HepG2 (cell line): ENCODE measurements around the gene OR9A4. TPM values are rescaled to one million over a fixed set of nuclear protein-coding genes. Genes with fewer than 3 reads are reported as not detected.
"Not testable (repeated sequence)": the region's sequence is repeated elsewhere in the genome, so short reads cannot be mapped to it uniquely, and the experiment has no call there.

Experiments used
- ATAC-seq: fragments of 200-7000 bp; cut with Tn5 transposase; 3 replicates; pipeline ENCODE4 v1.9.1; 2020; ENCODE audit warnings: mild to moderate bottlenecking, moderate library complexity
- BruUV-seq: library from RNA; stranded (reverse); fragments of 400-500 nt; replicated peaks from 2 replicates; lab custom pipeline; 2021; lab: Mats Ljungman, UMichigan
- CTCF ChIA-PET: fragments of 300-600 bp; formaldehyde crosslinking; extraction: SDS; loops from one replicate; lab custom pipeline; 2021; ENCODE audit warnings: low total read pairs, inconsistent platforms, low intra/inter-chr PET ratio; lab: Yijun Ruan, JAX
- POLR2A ChIA-PET: fragments of 350-600 bp; sonication (Branson Sonifier 250); formaldehyde crosslinking; loops from one replicate; lab custom pipeline; 2020; ENCODE audit warnings: antibody characterized with exemption, inconsistent platforms; lab: Yijun Ruan, JAX
- DNase-seq: peaks from one replicate; pipeline ENCODE4 v3.0.0-alpha.2; 2015; ENCODE audit warnings: low spot score
- FAIRE-seq: peaks from 3 replicates; lab custom pipeline; 2011; peaks lifted over from hg19 to GRCh38; lab: Jason Lieb, UNC
- H2AFZ ChIP-seq: one replicate; pipeline ENCODE4 v1.6.1; 2011; ENCODE audit warnings: low read length, inconsistent platforms
- H3K27ac ChIP-seq: fragments of 300-600 bp; 3 replicates; pipeline ENCODE4 v1.8.0; 2011; ENCODE audit warnings: mixed run types, mild to moderate bottlenecking, mixed read lengths, low read length, inconsistent platforms; ENCODE audit not compliant: insufficient read depth; ENCODE audit errors: extremely low read length
- H3K27me3 ChIP-seq, 2 experiments: fragments of 200-600 bp in 1 of 2; 2 replicates in 1 of 2; 3 replicates in 1 of 2; pipeline versions ENCODE4 v1.6.0 to v1.8.0; 2011; ENCODE audit warnings: low read length in 2 of 2, mild to moderate bottlenecking in 2 of 2, moderate library complexity in 2 of 2, inconsistent platforms in 1 of 2; ENCODE audit not compliant: insufficient read depth in 2 of 2, control insufficient read depth in 1 of 2
- H3K36me3 ChIP-seq, 2 experiments: fragments of 200-600 bp in 1 of 2; replicated peaks in 1 of 2; 2 replicates in 1 of 2; 3 replicates in 1 of 2; pipeline versions ENCODE4 v1.5.1 to v1.8.0; 2011; ENCODE audit warnings: low read length in 2 of 2, inconsistent platforms in 1 of 2; ENCODE audit not compliant: insufficient read depth in 2 of 2, control insufficient read depth in 1 of 2
- H3K4me1 ChIP-seq: 2 replicates; pipeline ENCODE4 v1.5.1; 2012; ENCODE audit warnings: low read length, inconsistent platforms; ENCODE audit not compliant: insufficient read depth
- H3K4me2 ChIP-seq: 2 replicates; pipeline ENCODE4 v1.6.0; 2011; ENCODE audit warnings: low read depth, low read length, inconsistent platforms
- H3K4me3 ChIP-seq, 3 experiments: fragments of 200-600 bp in 1 of 3; sonication (generic), shearing (Covaris generic) in 1 of 3; replicated peaks in 1 of 3; 2 replicates each; pipeline ENCODE4 v1.5.1; 2011 to 2016; ENCODE audit warnings: low read length in 3 of 3, inconsistent platforms in 2 of 3, low read depth in 2 of 3, mild to moderate bottlenecking in 2 of 3, control low read depth in 1 of 3, mixed read lengths in 1 of 3; ENCODE audit not compliant: insufficient read depth in 1 of 3
- H3K79me2 ChIP-seq: one replicate; pipeline ENCODE4 v1.6.1; 2011; ENCODE audit warnings: low read length, inconsistent platforms; ENCODE audit not compliant: insufficient read depth
- H3K9ac ChIP-seq: 2 replicates; pipeline ENCODE4 v1.6.0; 2011; ENCODE audit warnings: mild to moderate bottlenecking, low read depth, low read length, inconsistent platforms; ENCODE audit not compliant: insufficient read depth
- H3K9me3 ChIP-seq: 2 replicates; pipeline ENCODE4 v1.5.1; 2012; ENCODE audit warnings: mild to moderate bottlenecking, low read length
- H4K20me1 ChIP-seq: 2 replicates; pipeline ENCODE4 v1.6.0; 2011; ENCODE audit warnings: inconsistent platforms, mild to moderate bottlenecking, low read length, moderate library complexity; ENCODE audit not compliant: insufficient read depth
- ARID4A ChIP-seq: sonication (generic); formaldehyde crosslinking; IDR thresholded peaks from 2 replicates; pipeline ENCODE4 v1.5.0; 2020; ENCODE audit warnings: mild to moderate bottlenecking, missing genetic modification reagents, borderline replicate concordance
- ATF4 ChIP-seq, 2 experiments: fragments of 450-650 bp in 1 of 2; sonication (generic) in 1 of 2; formaldehyde crosslinking; IDR thresholded peaks; 2 replicates each; pipeline versions ENCODE4 v1.5.0 to v1.8.0; 2020 to 2022; ENCODE audit warnings: mild to moderate bottlenecking in 1 of 2, missing genetic modification reagents in 1 of 2
- MEIS2 ChIP-seq: sonication (generic); formaldehyde crosslinking; IDR thresholded peaks from 2 replicates; pipeline ENCODE4 v1.9.0; 2021; ENCODE audit warnings: mild to moderate bottlenecking, missing genetic modification reagents
- ZBED4 ChIP-seq: sonication (generic); formaldehyde crosslinking; IDR thresholded peaks from 2 replicates; pipeline ENCODE4 v1.4.0; 2020; ENCODE audit warnings: missing genetic modification reagents, borderline replicate concordance
- ZBTB7B ChIP-seq: sonication (generic); formaldehyde crosslinking; IDR thresholded peaks from 2 replicates; pipeline ENCODE4 v1.4.0; 2020; ENCODE audit warnings: missing genetic modification reagents
- ZNF276 ChIP-seq: sonication (generic); formaldehyde crosslinking; IDR thresholded peaks from 2 replicates; pipeline ENCODE4 v1.4.0; 2020; ENCODE audit warnings: mild to moderate bottlenecking, low read depth, missing genetic modification reagents
- ZNF780A ChIP-seq: sonication (generic); formaldehyde crosslinking; IDR thresholded peaks from 2 replicates; pipeline ENCODE4 v1.8.0; 2022; ENCODE audit warnings: mild to moderate bottlenecking, missing genetic modification reagents, moderate library complexity
- WGBS: methylation state at CpG from one replicate; pipeline ENCODE4 v1.1.6; 2017; ENCODE audit warnings: low lambda C conversion rate; 5-methylcytosine and 5-hydroxymethylcytosine counted together
- in situ Hi-C: cut with HindIII; loops from 2 replicates; pipeline ENCODE4 v1.10.0; 2017; ENCODE audit warnings: low pct_unique_long_range_greater_than_20kb; ENCODE audit not compliant: extremely low pct_ligation_motif_present
- intact Hi-C: fragments of 100-400 bp; cut with micrococcal nuclease; formaldehyde crosslinking; loops from one replicate; pipeline ENCODE4 v1.10.0; 2022; ENCODE audit not compliant: unreplicated experiment
- polyA plus RNA-seq, 8 experiments: library from polyadenylated mRNA; depleted of rRNA in 3 of 8; stranded (reverse) in 7 of 8; unstranded in 1 of 8; fragments of >200 nt; fragmentation: Illumina TruSeq in 4 of 8; extraction: Trizol in 4 of 8; gene quantifications; 2 replicates each; pipeline versions ENCODE4 v1.2.1 to v1.2.3, GENCODE V29; 2011 to 2016; ENCODE audit warnings: low read depth in 4 of 8, missing spikeins in 1 of 8, mixed read lengths in 1 of 8; ENCODE audit not compliant: insufficient read depth in 1 of 8
- total RNA-seq, 5 experiments: library from RNA; depleted of rRNA; stranded (reverse); fragments of >200 nt; fragmentation: Illumina TruSeq; extraction: Trizol; gene quantifications; 2 replicates each; pipeline ENCODE4 v1.2.3, GENCODE V29; 2016; ENCODE audit warnings: low read depth in 1 of 5

The OR9A4 gene
- total and polyA plus RNA-seq, 2 of the 13 experiments (the other 11 are each of a cell fraction or from before 2014, with no cell fraction given), result not detected

- FAIRE-seq (no peak), ATAC-seq (no peak), DNase-seq (no peak)
- in situ Hi-C loops (no loop called here), intact Hi-C loops (no loop called here)
- Histone ChIP-seq H2AFZ (no peak overlapping the region), H3K9ac (no peak overlapping the region), H3K9me3 (no peaks in the 10 kb centered on the region), H3K4me1 (no peaks in the 10 kb centered on the region), H3K4me2 (no peak overlapping the region), H3K27ac (no peak overlapping the region), H3K4me3 (no peak overlapping the region), H4K20me1 (no peaks in the 10 kb centered on the region), H3K79me2 (no peaks in the 10 kb centered on the region), H3K27me3 (no peaks in the 10 kb centered on the region), H3K36me3 (no peaks in the 10 kb centered on the region)
- ChIA-PET POLR2A (no interaction called here), CTCF (no interaction called here)
- no TSS peak for BruUV-seq
- TF ChIP-seq ARID4A, result no peak
- TF ChIP-seq ATF4 (CRISPR knock-in tag; IDR thresholded peaks at IDR 0.05), result no peak
- no peak for TF ChIP-seq ZNF276 (CRISPR knock-in tag)
- no peak for TF ChIP-seq ZNF780A
- TF ChIP-seq ZBTB7B, result no peak
- TF ChIP-seq MEIS2 (CRISPR knock-in tag), result no peak
- no peak for TF ChIP-seq ZBED4 (CRISPR knock-in tag)
- 28% methylated on average over 3 of the region's 3 CpGs for WGBS
These were observed 24.9 kb upstream of the OR9A4 start for GRCh38 chr7:141891336-141891735.

- H2AFZ ChIP-seq, H3K36me3 ChIP-seq, H3K4me3 ChIP-seq, H3K79me2 ChIP-seq, H3K4me1 ChIP-seq, FAIRE-seq, H3K27me3 ChIP-seq, H3K27ac ChIP-seq, H3K9ac ChIP-seq, CTCF ChIA-PET, BruUV-seq, DNase-seq, H3K4me2 ChIP-seq, H3K9me3 ChIP-seq, in situ Hi-C loops, H4K20me1 ChIP-seq, ATAC-seq, intact Hi-C loops, POLR2A ChIA-PET: not testable (repeated sequence)
- no CpG with 5 or more reads among the region's 3 CpGs for WGBS
These were observed 16.8 kb upstream of the OR9A4 start for GRCh38 chr7:141899366-141899765.
